SU-DHL-6 (cell line): ENCODE results near the gene UCHL5.

Experiments used
- H2AFZ ChIP-seq: fragments of 200-600 bp; sonication (generic); 2 replicates; pipeline ENCODE4 v1.6.1; 2014; ENCODE audit warnings: low read depth, mild to moderate bottlenecking, moderate library complexity, mixed read lengths, antibody characterized with exemption, low read length; ENCODE audit not compliant: severe bottlenecking
- H3F3A ChIP-seq: fragments of 200-600 bp; shearing (Covaris generic); 2 replicates; pipeline ENCODE4 v1.6.0; 2016; ENCODE audit warnings: antibody characterized with exemption, mild to moderate bottlenecking; ENCODE audit not compliant: insufficient read depth
- H3K27ac ChIP-seq: fragments of 200-600 bp; sonication (generic); 2 replicates; pipeline ENCODE4 v1.5.1; 2016; ENCODE audit warnings: low read depth, mild to moderate bottlenecking, low read length, moderate library complexity, mixed read lengths
- H3K27me3 ChIP-seq: fragments of 200-600 bp; sonication (generic), shearing (Covaris generic); 2 replicates; pipeline ENCODE4 v1.6.0; 2014; ENCODE audit warnings: mild to moderate bottlenecking, low read length
- H3K36me3 ChIP-seq: fragments of 200-600 bp; sonication (generic); 2 replicates; pipeline ENCODE4 v1.6.1; 2014; ENCODE audit warnings: mild to moderate bottlenecking, low read length, mixed read lengths
- H3K4me2 ChIP-seq: fragments of 300-600, 200-600 bp; shearing (Covaris generic), sonication (generic); 2 replicates; pipeline ENCODE4 v1.6.0; 2014; ENCODE audit warnings: low read length, low read depth, mild to moderate bottlenecking; ENCODE audit not compliant: poor library complexity, severe bottlenecking
- H3K4me3 ChIP-seq: fragments of 200-600 bp; sonication (generic); 2 replicates; pipeline ENCODE4 v1.5.1; 2014; ENCODE audit warnings: antibody characterized with exemption, low read length, mild to moderate bottlenecking, mixed read lengths; ENCODE audit not compliant: insufficient read depth, poor library complexity, severe bottlenecking
- H3K79me2 ChIP-seq: fragments of 200-600 bp; sonication (generic); 2 replicates; pipeline ENCODE4 v1.6.1; 2014; ENCODE audit warnings: mild to moderate bottlenecking, low read length, moderate library complexity; ENCODE audit not compliant: insufficient read depth
- H3K9ac ChIP-seq: fragments of 200-600 bp; sonication (generic); 2 replicates; pipeline ENCODE4 v1.7.0; 2014; ENCODE audit warnings: mild to moderate bottlenecking, low read length
- H3K9me2 ChIP-seq: fragments of 200-600 bp; sonication (generic); replicated peaks from 2 replicates; pipeline ENCODE4 v1.6.1; 2014; ENCODE audit warnings: low read length; ENCODE audit not compliant: insufficient read depth
- H3K9me3 ChIP-seq: fragments of 200-600 bp; sonication (generic); 2 replicates; pipeline ENCODE4 v1.6.1; 2014; ENCODE audit warnings: low read length, mixed read lengths; ENCODE audit not compliant: insufficient read depth
- H4K20me1 ChIP-seq: fragments of 200-600 bp; sonication (generic); 2 replicates; pipeline ENCODE4 v1.6.1; 2014; ENCODE audit warnings: low read depth, mild to moderate bottlenecking, antibody characterized with exemption, low read length, moderate library complexity, mixed read lengths
- EZH2phosphoT487 ChIP-seq: fragments of 200-600 bp; sonication (generic), shearing (Covaris generic); conservative IDR thresholded peaks from 2 replicates; pipeline ENCODE4 v1.6.1; 2018; ENCODE audit warnings: mild to moderate bottlenecking, antibody characterized with exemption, low read length, moderate library complexity, mixed read lengths
- TF ChIP-seq, protein P1 (sequence below): fragments of 200-600 bp; sonication (generic); IDR thresholded peaks from one replicate; pipeline ENCODE4 v1.5.1; 2017; ENCODE audit warnings: antibody characterized with exemption, mild to moderate bottlenecking, low read length, moderate library complexity; ENCODE audit not compliant: insufficient read depth, poor library complexity, severe bottlenecking

The UCHL5 gene

DNA sequence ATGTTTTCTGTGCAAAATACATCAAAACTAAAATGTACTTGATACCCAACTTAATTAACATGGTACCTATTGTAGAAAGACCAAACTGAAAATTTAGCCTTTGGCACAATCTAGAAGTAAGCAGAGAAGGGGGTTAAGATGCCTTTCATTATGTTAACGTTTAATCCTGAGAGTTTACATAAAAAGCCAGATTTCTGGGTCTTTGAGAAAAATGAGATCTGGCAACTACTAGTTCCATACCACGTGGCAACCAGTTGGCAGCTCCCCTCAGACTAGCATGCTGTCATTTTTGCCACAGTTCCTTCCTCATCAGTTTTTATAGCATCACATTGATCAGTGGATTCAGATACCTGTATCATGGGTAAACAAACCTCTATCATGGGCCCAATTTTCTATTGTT, 1.8 kb upstream of the UCHL5 start:
- TF ChIP-seq EZH2phosphoT487, result no peak
- TF ChIP-seq, protein P1, sequence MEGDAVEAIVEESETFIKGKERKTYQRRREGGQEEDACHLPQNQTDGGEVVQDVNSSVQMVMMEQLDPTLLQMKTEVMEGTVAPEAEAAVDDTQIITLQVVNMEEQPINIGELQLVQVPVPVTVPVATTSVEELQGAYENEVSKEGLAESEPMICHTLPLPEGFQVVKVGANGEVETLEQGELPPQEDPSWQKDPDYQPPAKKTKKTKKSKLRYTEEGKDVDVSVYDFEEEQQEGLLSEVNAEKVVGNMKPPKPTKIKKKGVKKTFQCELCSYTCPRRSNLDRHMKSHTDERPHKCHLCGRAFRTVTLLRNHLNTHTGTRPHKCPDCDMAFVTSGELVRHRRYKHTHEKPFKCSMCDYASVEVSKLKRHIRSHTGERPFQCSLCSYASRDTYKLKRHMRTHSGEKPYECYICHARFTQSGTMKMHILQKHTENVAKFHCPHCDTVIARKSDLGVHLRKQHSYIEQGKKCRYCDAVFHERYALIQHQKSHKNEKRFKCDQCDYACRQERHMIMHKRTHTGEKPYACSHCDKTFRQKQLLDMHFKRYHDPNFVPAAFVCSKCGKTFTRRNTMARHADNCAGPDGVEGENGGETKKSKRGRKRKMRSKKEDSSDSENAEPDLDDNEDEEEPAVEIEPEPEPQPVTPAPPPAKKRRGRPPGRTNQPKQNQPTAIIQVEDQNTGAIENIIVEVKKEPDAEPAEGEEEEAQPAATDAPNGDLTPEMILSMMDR, result no peak
- peaks cover 20% of the 10 kb centered on the region for H3K36me3 ChIP-seq
- H3K9me2 ChIP-seq, result no peaks in the 10 kb centered on the region
- 0 out of 2 replicates have a peak, but pooled peaks cover 8% of the 10 kb centered on the region for H4K20me1 ChIP-seq
- H3K9ac ChIP-seq, result peak overlapping the region; percentile 92
- H3K27me3 ChIP-seq, result no peaks in the 10 kb centered on the region
- no peak overlapping the region for H2AFZ ChIP-seq
- peaks cover 96% of the 10 kb centered on the region for H3K79me2 ChIP-seq
- H3F3A ChIP-seq, result peaks cover 22% of the 10 kb centered on the region
- no peak overlapping the region for H3K27ac ChIP-seq
- peak overlapping the region; percentile 100 for H3K4me2 ChIP-seq
- H3K4me3 ChIP-seq, result peak overlapping the region; percentile 81
- H3K9me3 ChIP-seq, result no peaks in the 10 kb centered on the region

DNA sequence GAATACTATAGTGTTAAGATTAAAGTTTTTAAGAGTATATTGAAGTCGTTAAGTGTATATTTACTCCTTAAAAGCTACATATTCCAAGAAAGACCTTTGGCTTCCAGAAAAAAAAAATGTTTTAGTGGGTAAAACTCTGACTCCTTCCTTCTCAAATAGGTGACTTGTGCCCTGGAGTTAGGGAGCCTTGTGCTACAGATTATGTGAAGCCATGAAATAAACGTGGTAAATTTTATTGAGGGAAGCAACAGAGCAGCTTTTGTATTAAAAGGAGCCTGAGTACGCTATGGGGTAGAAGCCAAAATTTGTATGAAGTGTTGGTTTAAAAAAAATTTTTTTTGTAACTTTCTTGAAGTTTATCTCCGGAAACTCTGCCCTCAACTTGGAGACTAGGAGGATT, 1.2 kb upstream of the UCHL5 start:
- H3K9me3 ChIP-seq, result no peaks in the 10 kb centered on the region
- H2AFZ ChIP-seq, result no peak overlapping the region
- peaks cover 23% of the 10 kb centered on the region for H3K36me3 ChIP-seq
- H3K79me2 ChIP-seq, result peaks cover 96% of the 10 kb centered on the region
- no peaks in the 10 kb centered on the region for H3K27me3 ChIP-seq
- no peak overlapping the region for H3K27ac ChIP-seq
- H3K4me2 ChIP-seq, result peak overlapping the region; percentile 100
- H4K20me1 ChIP-seq, result 0 out of 2 replicates have a peak, but pooled peaks cover 8% of the 10 kb centered on the region
- no peak for TF ChIP-seq EZH2phosphoT487
- H3K9me2 ChIP-seq, result no peaks in the 10 kb centered on the region
- peak overlapping the region; percentile 92 for H3K9ac ChIP-seq
- peak overlapping the region; percentile 81 for H3K4me3 ChIP-seq
- H3F3A ChIP-seq, result peaks cover 22% of the 10 kb centered on the region

DNA sequence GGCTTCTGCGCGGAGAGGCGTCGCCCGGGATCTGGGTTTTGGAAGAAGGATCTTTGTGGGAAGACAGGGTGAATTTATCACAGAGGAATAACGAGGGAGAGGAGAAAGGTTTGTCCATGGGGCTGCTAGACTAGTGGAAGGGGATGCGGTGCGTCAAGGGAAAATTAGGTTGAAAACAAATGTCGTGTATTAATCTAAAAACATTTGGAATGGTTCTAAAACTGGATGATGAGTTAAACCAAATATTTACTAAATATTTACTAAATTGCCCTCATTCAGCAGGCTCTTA, 899 bp upstream of the UCHL5 start:
- H3K9me3 ChIP-seq, result no peaks in the 10 kb centered on the region
- H3K79me2 ChIP-seq, result peaks cover 96% of the 10 kb centered on the region
- TF ChIP-seq, protein P1, result no peak
- no peak for TF ChIP-seq EZH2phosphoT487
- H3K9me2 ChIP-seq, result no peaks in the 10 kb centered on the region
- H4K20me1 ChIP-seq, result 0 out of 2 replicates have a peak, but pooled peaks cover 8% of the 10 kb centered on the region
- H3K27me3 ChIP-seq, result no peaks in the 10 kb centered on the region
- H2AFZ ChIP-seq, result peak overlapping the region; percentile 78
- peak overlapping the region; percentile 100 for H3K4me2 ChIP-seq
- H3K9ac ChIP-seq, result peak overlapping the region; percentile 92
- peak overlapping the region; percentile 81 for H3K4me3 ChIP-seq
- peaks cover 24% of the 10 kb centered on the region for H3K36me3 ChIP-seq
- H3F3A ChIP-seq, result peaks cover 22% of the 10 kb centered on the region
- H3K27ac ChIP-seq, result peak overlapping the region; percentile 77

DNA sequence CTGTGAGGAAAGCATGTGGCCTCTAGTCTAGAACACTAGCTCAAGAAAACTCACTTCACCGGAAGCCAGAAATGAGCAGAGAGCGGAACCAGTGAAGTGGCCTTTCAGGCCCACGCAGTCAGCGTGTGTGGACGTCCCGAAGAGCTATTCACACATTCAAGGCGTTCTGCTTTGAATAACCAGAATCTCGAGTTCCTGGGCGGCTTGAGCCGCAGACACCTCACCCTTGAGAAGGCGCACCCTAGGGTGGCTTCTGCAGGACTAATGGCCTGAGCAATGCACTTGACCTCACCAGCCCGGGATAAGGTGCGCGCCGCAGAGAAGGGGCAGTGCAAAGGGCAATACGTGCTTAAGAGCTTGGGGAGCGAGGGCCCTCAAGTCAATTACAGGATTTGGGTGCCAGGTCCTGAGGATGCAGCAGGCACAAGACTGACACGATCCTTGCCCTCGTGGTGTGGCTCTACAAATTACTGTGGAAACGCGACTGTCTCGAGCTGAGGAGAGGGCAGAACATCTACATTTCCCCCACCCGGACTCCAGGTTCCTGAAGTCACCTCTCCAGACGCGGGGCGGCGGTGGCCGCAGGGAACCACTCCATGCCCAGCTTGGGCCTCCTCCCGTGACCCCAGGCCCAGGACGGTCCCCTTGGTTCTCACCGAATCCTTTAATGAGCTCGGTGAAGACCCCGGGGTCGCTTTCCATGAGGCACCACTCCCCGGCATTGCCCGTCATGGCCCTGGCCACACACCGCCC, 455 bp downstream of the UCHL5 start:
- Histone ChIP-seq H3K27ac (peak overlapping the region; percentile 77), H3K9ac (peak overlapping the region; percentile 92), H3K4me2 (peak overlapping the region; percentile 84), H2AFZ (no peak overlapping the region), H3K9me2 (no peaks in the 10 kb centered on the region), H3F3A (peaks cover 19% of the 10 kb centered on the region), H3K36me3 (peaks cover 24% of the 10 kb centered on the region), H3K79me2 (peaks cover 98% of the 10 kb centered on the region), H3K4me3 (peak overlapping the region; percentile 81), H3K9me3 (no peaks in the 10 kb centered on the region), H4K20me1 (0 out of 2 replicates have a peak, but pooled peaks cover 4% of the 10 kb centered on the region), H3K27me3 (no peaks in the 10 kb centered on the region)
- TF ChIP-seq EZH2phosphoT487, result no peak
- TF ChIP-seq, protein P1, result no peak
